Gastrocnemius medialis (tissue), 4 donors: ENCODE measurements around the gene LGALS4.

ENCODE experiments used
- POLR2A ChIP-seq, 2 donors: fragments of 450-650 bp; IDR thresholded peaks; one replicate each; pipeline ENCODE4 v1.6.1; 2017; ENCODE audit warnings: antibody characterized with exemption in 2 of 2, mild to moderate bottlenecking in 2 of 2, moderate library complexity in 2 of 2
- TF ChIP-seq, protein P1 (sequence below), 5 experiments: fragments of 450-650 bp in 3 of 5; fragments of 200-600 bp in 2 of 5; sonication (generic) in 2 of 5; IDR thresholded peaks in 4 of 5; conservative IDR thresholded peaks in 1 of 5; 1 replicate in 4 of 5; 2 replicates in 1 of 5; pipeline ENCODE4 v1.5.1; 2016 to 2019; ENCODE audit warnings: antibody characterized with exemption in 5 of 5, mild to moderate bottlenecking in 3 of 5, moderate library complexity in 3 of 5

DNA sequence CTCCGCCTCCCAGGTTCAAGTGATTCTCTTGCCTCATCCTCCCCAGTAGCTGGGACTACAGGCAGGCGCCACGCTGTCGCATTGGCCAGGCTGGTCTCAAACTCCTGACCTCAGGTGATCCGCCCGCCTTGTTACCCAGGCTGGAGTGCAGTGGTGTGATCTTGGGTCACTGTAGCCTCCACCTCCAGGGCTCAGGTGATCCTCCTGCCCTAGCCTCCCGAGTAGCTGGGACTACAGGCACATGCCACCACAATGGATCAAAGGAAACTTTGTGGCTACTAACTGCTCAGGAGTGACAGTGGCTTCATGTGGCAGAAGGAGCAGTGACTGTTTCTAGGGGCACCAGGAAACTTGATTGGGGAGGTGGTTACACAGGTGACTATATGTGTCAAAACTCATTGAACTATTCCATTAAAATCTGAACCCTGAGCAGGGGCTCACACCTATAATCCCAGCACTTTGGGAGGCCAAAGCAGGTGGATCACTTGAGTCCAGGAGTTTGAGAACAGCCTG lies 27.5 kb downstream of the LGALS4 start:
- TF ChIP-seq POLR2A (IDR thresholded peaks at IDR 0.05) = no peak
- TF ChIP-seq, protein P1, sequence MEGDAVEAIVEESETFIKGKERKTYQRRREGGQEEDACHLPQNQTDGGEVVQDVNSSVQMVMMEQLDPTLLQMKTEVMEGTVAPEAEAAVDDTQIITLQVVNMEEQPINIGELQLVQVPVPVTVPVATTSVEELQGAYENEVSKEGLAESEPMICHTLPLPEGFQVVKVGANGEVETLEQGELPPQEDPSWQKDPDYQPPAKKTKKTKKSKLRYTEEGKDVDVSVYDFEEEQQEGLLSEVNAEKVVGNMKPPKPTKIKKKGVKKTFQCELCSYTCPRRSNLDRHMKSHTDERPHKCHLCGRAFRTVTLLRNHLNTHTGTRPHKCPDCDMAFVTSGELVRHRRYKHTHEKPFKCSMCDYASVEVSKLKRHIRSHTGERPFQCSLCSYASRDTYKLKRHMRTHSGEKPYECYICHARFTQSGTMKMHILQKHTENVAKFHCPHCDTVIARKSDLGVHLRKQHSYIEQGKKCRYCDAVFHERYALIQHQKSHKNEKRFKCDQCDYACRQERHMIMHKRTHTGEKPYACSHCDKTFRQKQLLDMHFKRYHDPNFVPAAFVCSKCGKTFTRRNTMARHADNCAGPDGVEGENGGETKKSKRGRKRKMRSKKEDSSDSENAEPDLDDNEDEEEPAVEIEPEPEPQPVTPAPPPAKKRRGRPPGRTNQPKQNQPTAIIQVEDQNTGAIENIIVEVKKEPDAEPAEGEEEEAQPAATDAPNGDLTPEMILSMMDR (IDR thresholded peaks at IDR 0.05 in 4 of 5, conservative IDR thresholded peaks at IDR 0.05 in 1 of 5) = no peak
